UCSD-AML1 (cell line): ENCODE measurements around the gene ADK.

Experiments used
- DNase-seq: peaks from one replicate; lab custom pipeline; 2025; ENCODE audit not compliant: unreplicated experiment; lab: John Stamatoyannopoulos, UW

ADK gene

DNA sequence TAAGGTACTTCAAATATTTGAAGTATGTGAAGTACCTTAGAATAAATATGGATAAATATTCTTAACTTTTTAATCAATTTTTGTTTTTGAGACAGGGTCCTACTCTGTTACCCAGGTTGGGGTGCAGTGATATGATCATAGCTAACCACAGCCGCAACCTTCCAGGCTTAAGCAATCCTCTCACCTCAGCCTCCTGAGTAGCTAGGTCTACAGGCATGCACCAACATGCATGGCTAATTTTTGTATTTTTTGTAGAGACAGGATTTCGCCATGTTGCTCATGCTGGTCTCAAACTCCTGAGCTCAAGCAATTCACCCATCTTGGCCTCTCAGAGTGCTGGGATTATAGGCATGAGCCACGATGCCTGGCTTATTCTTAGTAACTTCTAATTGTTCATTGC lies 555.9 kb downstream of the ADK start:
- DNase-seq, result no peak

DNA sequence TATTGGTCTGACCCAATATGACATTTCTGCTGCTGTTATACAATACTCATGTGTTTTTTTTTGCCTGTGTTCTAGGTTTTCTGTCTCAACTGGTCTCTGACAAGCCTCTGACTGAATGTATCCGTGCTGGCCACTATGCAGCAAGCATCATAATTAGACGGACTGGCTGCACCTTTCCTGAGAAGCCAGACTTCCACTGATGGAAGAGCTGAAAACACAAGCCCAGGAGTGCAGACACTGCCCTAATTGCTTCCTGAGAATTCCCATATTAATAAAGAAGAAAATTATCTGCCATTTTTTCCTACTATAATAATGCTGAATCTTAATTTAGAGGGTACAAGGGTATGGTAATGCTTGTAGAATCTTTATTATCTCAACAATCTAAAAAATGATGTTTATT lies 557.2 kb downstream of the ADK start:
- no peak for DNase-seq

DNA sequence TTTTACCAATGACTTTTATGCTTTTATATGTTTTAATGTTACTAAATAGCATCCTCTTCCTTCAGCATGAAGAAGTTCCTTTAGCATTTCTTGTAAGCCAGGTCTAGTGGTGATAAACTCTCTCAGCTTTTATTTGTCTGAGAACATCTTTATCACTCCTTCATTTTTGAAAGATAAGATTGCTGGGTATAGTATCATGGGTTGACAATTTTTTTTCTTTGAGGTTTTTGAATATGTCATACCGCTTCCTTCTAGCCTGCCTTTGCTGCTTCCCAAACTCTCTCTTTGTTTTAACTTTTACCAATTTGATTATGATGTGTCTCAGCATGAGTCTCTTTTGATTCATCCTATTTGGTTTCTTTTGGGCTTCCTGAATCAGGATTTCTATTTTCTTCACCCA lies 567.2 kb downstream of the ADK start:
- DNase-seq, result no peak

DNA sequence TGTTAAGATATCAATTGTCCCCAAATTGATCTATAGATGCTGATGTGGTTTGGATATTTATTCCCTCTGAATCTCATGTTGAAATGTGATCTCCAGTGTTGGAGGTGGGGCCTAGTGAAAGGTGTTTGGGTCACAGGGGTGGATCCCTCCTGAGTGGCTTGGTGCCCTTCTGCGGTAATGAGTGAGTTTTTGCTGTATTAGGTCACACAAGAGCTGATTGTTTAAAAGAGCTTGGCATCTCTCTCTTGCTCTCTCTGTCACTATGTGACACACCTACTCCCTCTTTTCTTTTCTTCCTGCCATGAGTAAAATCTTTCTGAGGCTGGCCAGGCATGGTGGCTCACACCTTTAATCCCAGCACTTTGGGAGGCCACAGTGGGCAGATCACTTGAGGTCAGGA lies 577.2 kb downstream of the ADK start:
- DNase-seq, result no peak

DNA sequence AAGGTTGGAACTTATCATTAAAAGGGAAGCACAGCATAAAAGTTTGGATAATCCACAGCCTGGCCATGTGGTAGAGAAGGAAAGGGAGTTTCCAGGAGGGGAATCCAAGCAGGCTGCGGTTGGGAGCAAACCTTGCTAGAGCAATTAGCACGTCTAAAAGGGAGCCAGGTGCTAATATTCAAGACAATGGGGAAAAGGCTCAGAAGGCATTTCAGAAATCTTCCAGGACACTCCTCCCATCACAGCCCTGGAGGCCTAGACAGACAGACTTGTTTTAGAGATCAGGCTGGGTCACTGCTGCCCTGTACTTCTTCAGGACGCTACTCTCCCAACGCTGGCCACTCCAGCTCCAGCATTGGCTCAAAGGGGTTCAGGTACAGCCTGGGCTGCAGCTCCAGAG lies 579.2 kb downstream of the ADK start:
- no peak for DNase-seq

DNA sequence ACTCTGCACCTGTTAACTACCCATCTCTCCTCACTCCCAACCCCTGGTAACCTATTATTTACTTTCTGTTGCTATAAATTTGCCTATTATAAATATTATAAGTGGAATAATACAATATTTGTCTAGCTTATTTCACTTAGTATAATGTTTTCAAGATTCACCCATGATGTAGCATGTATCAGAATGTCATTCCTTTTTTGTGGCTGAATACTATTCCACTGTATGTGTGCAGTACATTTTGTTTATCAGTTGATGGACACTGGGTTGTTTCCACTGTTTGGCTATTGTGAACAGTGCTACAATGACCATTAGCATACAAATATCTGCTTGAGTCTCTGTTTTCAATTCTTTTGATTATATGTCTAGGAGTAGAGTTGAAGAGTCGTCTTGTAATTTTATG lies 582.6 kb downstream of the ADK start:
- DNase-seq, result no peak

DNA sequence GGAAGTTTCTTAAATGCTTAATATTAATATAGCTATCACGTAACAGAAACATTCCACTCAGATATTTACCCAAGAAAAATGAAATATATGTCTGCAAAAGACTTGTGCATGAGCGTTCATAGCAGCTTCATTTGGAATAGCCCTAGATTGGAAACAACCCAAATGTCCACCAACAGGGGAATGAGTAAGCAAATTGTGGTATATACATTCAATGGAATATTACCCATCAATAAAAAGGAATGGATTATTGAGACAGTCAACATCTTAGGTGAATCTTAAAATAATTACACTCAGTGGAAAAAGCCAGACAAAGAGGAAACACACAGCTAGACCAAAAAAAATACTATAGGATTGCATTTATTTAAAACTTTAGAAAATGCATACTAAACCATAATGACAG lies 585.0 kb downstream of the ADK start:
- DNase-seq, result no peak

DNA sequence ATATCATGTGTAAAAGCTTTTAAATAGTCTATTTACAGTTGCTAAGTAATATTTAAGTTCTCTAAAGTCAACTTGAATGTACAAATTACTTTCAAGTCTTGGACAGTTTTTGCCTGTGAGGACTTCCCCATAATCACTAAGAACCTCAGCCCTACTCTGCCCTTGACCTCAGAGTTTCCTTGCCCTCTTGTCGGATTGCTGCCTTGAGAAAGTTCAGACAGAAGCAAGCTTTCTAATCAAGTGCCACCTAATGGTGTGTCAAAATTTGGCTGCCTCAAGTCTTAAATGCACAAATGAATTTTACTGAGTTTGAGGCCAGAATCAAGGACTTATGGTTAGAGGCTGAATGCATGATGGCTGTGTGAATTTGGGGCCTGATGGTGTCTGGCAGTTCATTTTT lies 587.0 kb downstream of the ADK start:
- no peak for DNase-seq

DNA sequence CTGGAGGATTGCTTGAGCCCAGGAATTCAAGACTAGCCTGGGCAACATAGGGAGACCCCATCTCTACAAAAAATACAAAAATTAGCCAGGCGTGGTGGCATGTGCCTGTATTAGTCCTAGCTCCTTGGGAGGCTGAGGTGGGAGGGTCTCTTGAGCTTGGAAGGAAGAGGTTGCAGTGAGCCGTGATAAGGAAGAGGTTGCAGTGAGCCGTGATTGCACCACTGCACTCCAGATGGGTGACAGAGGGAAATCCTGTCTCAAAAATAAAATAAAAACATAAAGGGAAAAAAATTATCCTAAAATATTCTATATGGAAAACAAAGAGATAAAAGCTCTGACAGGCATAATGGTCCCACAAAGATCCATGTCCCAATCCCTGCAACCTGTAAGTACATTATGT lies 587.5 kb downstream of the ADK start:
- no peak for DNase-seq

DNA sequence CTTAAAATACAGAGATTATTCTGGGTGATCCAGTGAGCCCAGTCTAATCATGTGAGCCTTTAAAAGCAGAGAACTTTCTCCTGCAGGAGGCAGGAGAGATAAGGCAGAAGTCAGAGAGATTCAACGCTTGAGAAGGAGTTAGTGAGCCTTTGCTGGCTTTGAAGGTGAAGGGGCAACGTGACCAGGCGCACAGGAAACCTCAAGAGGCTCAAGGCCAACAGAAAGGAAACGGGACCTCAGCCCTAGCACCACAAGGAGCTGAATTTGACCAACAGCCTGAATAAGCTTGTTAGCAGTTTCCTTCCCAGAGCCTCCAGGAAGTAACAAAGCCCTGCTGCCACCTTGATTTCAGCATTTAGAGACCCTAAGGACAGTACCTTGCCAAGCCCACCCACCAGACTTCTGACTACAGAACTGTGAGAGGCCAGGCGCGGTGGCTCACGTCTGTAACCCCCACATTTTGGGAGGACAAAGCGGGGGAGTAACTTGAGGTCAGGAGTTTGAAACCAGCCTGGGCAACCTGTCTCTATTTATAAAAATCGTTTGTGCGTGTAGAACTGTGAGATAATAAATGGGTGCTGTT lies 588.1 kb downstream of the ADK start:
- DNase-seq, result peak; percentile 82

DNA sequence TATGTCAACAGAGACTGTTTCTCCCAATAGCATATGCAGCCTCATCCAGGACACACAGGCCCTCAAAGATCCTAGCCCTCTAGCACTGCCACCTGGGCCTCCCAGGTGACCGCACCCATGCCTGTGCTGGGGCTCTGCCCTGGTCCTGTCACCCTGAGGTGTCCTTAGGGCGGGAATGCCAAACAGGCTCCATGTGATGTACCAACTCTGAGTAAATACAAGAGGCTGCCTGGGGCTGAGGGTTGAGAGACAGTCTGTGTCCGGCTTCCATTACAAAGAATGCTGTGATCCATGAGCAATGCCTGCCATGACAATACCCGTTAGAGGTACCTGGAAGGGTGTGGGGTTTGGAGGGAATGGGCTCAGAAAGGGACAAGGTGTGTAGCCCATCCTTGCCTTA lies 592.4 kb downstream of the ADK start:
- no peak for DNase-seq

DNA sequence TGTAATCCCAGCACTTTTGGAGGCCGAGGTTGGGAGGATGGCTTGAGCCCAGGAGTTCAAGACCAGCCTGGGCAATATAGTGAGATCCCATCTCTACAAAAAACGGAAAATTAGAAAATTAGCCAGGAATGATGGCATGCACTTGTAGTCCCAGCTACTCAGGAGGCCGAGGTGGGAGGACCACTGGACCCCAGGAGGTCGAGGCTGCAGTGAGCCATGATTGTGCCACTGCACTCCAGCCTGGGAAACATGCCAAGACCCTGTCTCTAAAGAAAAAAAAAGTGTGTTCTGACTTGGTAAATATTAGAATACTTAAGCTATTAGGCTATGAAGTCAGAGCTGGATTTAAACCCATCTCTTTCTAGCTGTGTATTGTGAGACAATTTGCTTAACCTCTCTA lies 594.4 kb downstream of the ADK start:
- no peak for DNase-seq

DNA sequence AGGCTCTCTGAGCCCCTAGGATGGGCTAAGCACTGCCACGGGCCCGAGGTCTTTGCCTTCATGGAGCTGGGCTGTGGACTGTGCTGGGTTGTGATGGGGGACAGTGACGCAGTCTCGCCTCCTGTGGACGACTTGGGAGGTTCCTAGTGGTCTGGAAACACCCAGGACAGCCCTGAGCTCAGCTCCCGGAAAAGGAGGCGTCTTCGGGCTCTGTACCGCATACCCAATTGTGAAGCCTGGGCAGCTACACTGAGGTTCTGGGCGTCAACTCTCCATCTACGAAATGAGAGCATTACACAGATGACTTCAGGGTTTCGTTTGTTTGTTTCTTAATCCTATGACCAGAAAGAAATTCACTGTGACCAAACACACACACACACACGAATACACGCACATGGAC lies 595.8 kb downstream of the ADK start:
- DNase-seq, result no peak

DNA sequence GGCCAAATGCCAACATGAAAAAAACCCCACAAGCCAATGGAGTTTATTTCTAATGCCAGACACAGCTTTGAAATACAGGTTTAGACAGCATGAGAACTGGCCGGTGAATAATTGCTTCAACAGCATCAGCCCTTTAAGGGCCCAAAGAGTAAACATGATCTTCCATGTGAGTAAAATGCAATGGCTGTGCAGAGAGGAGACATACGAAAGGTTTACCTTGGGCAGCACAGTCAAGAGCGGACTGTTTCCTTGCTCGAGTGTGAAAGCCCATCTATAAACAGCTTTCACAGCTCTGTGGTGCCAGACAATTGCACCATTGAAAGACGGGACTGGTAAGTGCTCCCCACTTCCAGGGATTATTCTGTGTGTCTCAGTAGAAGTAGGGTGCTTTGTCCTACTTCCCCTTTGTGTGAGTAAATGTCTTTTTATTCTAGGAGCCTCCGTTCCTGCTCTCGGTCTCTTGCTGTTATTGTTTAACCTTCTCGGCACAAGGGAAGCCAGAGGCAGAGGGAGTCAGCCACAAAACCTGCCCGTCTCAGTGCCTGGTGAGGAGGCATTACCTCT lies 597.5 kb downstream of the ADK start:
- DNase-seq, result no peak

DNA sequence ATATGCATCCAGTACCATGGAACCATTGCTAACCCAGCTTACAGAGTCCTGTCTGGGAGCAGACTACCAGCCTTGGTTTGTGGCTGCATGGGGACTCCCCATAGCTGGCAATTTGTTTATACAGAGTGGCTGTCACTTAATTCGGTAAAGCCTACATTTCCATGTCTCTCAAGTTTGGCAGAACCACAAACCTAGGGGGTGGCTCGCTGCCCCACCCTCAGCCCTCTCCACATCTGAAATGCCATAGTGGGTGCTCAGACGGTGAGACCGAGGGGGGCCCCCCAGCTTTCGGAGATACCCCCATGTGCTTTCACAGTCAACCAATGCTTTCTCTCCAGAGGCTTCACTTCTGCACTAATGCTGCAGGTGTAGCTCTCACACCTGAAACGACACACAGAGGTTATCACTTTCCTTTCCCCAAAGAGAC lies 599.8 kb downstream of the ADK start:
- no peak for DNase-seq

DNA sequence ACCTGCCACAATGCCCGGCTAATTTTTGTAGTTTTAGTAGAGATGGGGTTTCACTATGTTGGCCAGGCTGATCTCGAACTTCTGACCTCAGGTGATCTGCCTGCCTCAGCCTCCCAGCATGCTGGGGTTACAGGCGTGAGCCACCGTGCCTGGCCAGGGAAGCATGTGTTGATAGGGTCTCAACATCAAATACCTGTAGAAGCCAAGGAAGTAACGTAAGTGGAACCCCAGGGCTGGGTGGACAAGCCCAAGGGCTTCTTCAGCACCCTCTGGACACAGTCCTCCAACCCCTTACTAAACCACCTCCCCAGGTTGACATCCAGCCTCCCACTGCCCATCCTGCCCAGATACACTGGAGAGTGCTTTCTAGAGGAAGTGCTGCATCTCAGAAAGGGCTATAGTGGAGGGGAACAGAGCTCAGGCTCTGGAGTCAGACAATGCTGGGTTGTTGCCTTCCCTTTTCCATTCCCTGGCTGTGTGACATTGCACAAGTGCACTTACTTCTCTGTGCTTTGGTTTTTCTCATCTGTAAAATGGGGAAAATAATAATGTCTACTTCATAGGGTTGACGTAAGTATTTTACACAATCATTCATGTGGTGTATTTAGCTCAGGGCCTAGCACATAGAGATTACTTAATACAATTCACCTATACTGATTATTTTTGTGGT lies 601.5 kb downstream of the ADK start:
- no peak for DNase-seq

DNA sequence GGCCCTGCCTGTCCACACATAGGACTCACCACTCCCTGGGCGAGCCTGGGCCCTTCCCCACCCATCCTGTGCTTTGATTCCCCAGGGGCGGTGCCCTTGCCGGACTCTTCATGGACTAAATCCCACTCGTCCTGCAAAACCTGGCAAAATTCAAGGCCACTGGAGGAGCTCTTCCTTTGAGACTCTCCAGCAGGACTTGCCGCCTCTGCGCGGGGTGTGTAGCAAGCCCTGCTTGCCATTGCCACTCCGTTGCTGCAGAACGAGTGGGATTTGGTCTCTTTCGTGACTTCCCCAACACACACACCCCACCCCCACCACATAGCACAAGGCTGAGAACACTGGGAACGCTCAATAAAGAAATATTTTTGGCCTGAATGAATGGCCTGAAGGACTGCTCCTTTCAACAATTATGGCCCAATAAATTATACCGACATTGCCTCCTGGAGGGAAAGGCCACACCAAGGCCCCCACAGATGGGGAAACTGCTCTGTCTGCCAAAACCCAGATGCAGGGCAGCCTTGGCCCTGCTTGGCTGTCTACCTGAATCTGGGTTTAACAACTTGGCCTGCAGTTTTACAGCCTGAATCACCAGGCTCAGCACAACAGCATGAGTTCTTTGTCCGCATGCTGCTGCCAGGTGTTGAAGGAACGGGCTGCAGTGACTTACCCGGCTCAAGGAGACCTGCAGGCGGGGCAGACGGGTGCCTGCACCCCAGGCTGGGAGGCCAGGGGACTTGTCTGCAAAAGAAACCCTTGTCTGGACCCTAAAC lies 602.6 kb downstream of the ADK start:
- DNase-seq, result no peak

DNA sequence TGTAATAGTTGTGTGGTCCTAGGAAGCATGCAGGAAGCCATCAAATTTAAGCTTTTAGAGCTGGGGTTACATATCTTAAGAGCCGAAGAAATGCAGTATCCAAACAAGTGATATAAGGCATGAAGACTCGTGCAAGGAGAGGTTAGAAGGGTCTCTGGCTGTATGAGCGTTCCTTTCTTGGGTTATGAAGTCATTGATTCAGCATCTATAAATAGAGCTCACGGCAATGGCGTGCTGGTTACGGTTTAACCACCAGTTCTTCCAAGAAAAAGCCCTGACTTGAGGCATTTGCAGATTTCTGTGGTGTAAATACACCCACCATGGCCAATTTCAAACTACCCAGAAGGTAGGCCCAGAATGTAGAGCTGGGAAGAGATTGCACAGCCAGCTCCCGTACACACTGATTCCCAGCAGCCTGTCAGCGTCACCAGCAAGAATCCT lies 603.4 kb downstream of the ADK start:
- no peak for DNase-seq

DNA sequence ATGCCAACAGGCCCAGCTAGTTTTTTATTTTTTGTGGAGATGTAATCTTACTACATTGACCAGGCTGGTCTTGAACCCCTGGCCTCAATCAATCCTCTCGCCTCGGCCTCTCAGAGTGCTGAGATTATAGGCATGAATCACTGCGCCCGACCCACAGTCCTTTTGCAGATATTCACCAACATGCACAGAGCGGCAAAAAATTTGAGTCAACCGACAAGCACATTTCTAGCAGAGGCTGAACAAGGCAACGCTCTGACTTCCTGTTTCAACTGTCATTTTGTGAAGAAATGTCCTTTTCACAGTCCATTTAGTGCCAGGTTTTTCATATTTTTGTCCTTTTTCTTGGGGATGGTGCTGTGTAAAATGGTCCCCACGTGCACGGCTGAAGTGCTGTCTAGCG lies 604.3 kb downstream of the ADK start:
- DNase-seq, result no peak
